Kidney epithelial cell (primary cell): ENCODE measurements around the gene COL27A1. TPM values are rescaled to one million over a fixed set of nuclear protein-coding genes. Genes with fewer than 3 reads are reported as not detected.

Experiments
- DNase-seq: peaks from one replicate; pipeline ENCODE4 v3.0.0-alpha.2; 2010; ENCODE audit warnings: low read depth
- H3K27me3 ChIP-seq: 2 replicates; pipeline ENCODE4 v1.6.0; 2011; ENCODE audit warnings: low read length; ENCODE audit not compliant: control insufficient read depth, insufficient read depth
- H3K36me3 ChIP-seq: 2 replicates; pipeline ENCODE4 v1.5.1; 2011; ENCODE audit warnings: low read length; ENCODE audit not compliant: control insufficient read depth, insufficient read depth
- H3K4me3 ChIP-seq: 2 replicates; pipeline ENCODE4 v1.5.1; 2011; ENCODE audit warnings: low read depth, mild to moderate bottlenecking, control low read depth, low read length
- total RNA-seq: library from RNA; depleted of rRNA; stranded (reverse); fragments of >200 nt; gene quantifications from 2 replicates; pipeline ENCODE4 v1.2.3, GENCODE V29; 2015
- TF ChIP-seq, protein P1 (sequence below): IDR thresholded peaks from 2 replicates; pipeline ENCODE4 v1.5.1; 2011; ENCODE audit warnings: mild to moderate bottlenecking, moderate library complexity, low read length, control low read depth, inconsistent platforms; ENCODE audit not compliant: insufficient read depth, poor library complexity, severe bottlenecking

Gene COL27A1
- total RNA-seq, 1 donor from 2014 or later = 8.4 TPM

DNA sequence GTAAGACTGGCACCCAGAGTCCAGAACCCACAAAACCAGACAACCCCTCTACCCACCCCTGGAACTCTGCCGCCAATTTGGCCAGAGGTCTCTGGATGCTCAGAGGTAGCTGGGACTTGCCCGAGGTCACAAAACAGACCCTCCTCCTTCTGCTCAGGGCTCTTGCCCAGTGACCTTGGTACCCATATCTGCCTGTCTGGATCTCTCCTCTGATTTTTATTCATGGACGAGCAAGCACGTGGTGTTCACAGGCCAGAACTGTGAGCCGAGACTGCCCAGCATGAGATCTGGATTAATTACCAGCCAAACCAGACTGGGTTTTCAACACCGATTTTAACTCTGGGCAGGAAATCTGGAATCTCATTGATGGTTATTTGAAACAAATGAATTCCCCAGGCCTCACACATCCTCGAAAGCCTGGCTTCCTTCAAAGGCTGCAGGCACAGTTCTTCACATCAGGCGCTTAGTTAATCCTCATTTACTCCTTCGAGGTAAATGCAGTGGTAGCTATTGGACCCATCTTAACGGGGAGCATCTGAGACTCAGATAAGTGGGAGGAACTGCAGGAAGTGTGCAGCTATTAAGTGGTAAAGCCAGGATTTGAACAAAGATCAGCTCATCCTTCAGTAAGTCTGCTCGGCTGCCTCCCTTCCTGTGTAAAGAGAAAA is 21.4 kb downstream of the COL27A1 start:
- TF ChIP-seq, protein P1, sequence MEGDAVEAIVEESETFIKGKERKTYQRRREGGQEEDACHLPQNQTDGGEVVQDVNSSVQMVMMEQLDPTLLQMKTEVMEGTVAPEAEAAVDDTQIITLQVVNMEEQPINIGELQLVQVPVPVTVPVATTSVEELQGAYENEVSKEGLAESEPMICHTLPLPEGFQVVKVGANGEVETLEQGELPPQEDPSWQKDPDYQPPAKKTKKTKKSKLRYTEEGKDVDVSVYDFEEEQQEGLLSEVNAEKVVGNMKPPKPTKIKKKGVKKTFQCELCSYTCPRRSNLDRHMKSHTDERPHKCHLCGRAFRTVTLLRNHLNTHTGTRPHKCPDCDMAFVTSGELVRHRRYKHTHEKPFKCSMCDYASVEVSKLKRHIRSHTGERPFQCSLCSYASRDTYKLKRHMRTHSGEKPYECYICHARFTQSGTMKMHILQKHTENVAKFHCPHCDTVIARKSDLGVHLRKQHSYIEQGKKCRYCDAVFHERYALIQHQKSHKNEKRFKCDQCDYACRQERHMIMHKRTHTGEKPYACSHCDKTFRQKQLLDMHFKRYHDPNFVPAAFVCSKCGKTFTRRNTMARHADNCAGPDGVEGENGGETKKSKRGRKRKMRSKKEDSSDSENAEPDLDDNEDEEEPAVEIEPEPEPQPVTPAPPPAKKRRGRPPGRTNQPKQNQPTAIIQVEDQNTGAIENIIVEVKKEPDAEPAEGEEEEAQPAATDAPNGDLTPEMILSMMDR = no peak
- Histone ChIP-seq H3K36me3 (no peaks in the 10 kb centered on the region), H3K4me3 (no peak overlapping the region), H3K27me3 (no peaks in the 10 kb centered on the region)
- no peak for DNase-seq

DNA sequence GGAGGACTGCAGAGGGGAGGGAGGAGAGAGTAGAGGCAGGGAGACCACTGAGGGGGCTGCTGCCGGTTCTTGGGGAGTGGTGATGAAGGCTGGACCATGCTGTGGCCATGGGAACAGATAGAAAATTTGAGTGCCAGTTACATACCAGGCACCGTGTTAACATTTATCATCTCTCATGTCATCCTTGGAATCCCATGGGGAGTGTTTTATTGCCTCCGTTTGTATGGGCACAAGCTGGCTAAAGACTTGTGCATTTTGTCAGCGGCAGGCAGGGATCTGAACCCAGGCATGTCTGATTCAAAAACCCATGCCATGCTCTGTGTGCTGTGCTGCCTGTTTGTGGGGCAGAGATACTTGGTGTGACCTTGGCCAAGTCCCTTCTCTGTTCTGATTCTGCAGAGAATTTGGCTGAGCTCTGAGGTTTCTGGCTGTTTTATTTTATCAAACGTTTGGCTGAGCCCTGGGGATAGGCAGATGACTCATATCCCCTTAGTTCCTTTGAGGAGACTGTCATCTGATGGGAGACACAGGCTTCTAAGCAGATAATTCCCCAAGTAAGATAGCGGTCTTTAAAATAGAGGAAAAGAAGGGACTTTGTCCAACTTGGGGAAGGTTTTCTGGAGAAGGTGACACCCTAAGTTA is 22.2 kb downstream of the COL27A1 start:
- TF ChIP-seq, protein P1 = no peak
- DNase-seq = no peak
- no peaks in the 10 kb centered on the region for H3K27me3 ChIP-seq
- H3K4me3 ChIP-seq = no peak overlapping the region
- no peaks in the 10 kb centered on the region for H3K36me3 ChIP-seq

DNA sequence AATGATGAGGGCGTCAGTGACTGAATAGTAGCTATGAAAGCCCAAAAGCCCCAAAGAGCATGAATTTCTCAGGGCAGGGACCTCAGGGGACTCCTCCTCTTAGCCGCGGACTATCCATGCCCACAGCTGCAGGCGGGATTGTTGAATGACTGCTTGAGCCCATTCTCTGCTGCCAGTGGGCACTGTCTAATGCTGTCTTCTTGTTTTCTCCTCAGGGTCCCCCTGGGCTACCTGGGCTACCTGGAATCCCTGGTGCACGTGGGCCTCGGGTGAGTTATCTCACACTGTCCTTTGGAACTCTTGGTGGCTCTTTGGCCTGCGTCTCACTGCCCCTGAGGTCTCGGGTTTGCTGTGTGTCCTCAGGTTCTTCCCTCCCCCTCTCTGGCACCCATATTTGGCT is 22.7 kb downstream of the COL27A1 start:
- no peak for DNase-seq
- Histone ChIP-seq H3K27me3 (no peaks in the 10 kb centered on the region), H3K4me3 (no peak overlapping the region), H3K36me3 (no peaks in the 10 kb centered on the region)
- TF ChIP-seq, protein P1 = no peak

DNA sequence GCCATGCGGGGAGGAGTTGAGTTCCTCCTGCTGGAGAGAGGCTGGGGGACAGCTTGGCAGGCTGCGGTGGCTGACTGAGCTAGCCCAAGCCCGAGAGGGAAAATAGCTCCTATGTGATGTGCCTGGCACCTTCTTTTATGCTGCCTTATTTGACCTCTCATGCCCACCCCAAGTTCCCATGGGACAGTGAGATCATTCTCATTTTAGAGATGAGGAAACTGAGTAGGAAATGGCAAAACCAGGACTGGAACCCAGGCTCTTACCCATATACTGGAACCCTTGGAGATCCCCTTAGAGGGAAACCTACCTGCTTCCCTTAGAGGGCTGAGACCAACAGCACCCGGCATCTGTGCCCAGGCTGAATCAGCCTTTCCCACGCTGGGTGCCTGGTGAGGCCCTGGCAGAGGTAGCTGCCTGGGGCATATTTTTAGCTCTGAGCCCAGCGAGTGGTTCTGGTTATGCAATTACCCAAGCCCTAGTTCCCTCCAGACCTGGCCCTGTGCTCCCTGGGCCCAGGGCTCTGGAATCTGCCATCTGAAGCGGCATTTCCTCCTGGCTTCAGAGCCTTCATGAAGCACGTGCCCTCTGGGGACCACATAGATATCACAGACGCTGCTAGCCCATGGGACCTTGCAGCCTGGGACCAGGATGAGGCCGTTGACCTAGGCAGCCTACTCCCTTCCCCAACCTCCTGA is 23.6 kb downstream of the COL27A1 start:
- no peak for DNase-seq
- Histone ChIP-seq H3K36me3 (no peaks in the 10 kb centered on the region), H3K27me3 (no peaks in the 10 kb centered on the region), H3K4me3 (no peak overlapping the region)
- TF ChIP-seq, protein P1 = no peak

DNA sequence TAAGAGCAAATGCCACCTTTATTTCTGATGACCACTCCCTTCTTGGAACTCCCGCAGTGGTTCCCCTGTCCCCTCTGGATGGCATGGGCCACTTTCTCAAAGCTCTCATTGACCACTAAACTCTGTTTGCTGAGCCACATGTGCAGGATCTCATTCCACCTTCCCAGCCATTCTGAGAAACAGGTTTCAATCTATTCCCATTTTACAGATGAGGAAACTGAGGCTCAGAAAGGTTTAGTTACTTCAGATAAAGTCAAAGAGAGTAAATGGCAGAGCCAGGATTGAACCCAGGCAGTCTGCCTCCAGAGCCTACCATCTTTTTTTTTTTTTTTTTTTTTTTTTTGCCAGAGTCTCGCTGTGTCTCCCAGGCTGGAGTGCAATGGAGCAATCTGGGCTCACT is 24.2 kb downstream of the COL27A1 start:
- TF ChIP-seq, protein P1 = no peak
- Histone ChIP-seq H3K27me3 (no peaks in the 10 kb centered on the region), H3K4me3 (no peak overlapping the region), H3K36me3 (no peaks in the 10 kb centered on the region)
- DNase-seq = no peak
